ENCODE results near the gene TOM1L2.

DNA sequence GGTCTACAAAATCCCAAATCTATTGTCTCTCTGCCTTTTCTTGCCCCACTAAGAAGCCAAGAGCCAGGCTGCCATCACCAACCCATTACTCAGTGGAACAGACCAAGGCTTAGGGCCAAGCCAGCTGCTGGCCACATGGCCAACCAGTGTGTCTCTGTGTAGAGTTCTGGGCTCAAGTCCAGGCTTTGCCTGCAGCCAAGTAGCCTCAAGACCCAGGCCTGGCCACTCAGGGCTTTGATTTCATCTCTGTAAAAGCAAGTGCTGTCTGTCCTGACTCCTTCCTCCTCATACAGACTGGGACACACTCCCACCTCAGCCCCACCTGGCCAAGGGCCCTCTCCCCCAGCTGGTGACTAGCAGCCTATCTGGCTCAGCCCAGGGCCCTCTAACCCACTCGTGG, 150.0 kb downstream of the TOM1L2 start:
- TF ChIP-seq, protein P1, sequence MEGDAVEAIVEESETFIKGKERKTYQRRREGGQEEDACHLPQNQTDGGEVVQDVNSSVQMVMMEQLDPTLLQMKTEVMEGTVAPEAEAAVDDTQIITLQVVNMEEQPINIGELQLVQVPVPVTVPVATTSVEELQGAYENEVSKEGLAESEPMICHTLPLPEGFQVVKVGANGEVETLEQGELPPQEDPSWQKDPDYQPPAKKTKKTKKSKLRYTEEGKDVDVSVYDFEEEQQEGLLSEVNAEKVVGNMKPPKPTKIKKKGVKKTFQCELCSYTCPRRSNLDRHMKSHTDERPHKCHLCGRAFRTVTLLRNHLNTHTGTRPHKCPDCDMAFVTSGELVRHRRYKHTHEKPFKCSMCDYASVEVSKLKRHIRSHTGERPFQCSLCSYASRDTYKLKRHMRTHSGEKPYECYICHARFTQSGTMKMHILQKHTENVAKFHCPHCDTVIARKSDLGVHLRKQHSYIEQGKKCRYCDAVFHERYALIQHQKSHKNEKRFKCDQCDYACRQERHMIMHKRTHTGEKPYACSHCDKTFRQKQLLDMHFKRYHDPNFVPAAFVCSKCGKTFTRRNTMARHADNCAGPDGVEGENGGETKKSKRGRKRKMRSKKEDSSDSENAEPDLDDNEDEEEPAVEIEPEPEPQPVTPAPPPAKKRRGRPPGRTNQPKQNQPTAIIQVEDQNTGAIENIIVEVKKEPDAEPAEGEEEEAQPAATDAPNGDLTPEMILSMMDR (IDR thresholded peaks at IDR 0.05) = no peak
- TF ChIP-seq POLR2A (IDR thresholded peaks at IDR 0.05) = no peak

Measured in uterus (tissue), 2 donors.